22Rv1 (cell line): Measurements from ENCODE around the gene TSPAN31.
"Not testable (repeated sequence)": the region's sequence is repeated elsewhere in the genome, so short reads cannot be mapped to it uniquely, and the experiment has no call there.

Experiments
- H3K27ac ChIP-seq: fragments of 450-650 bp; 2 replicates; pipeline ENCODE4 v1.5.1; 2017
- ZFX ChIP-seq: fragments of 450-650 bp; IDR thresholded peaks from 2 replicates; pipeline ENCODE4 v1.6.1; 2017; ENCODE audit warnings: antibody characterized with exemption, borderline replicate concordance
- TF ChIP-seq, protein P1 (sequence below): fragments of 450-650 bp; IDR thresholded peaks from 2 replicates; pipeline ENCODE4 v1.5.1; 2017; ENCODE audit warnings: mild to moderate bottlenecking

TSPAN31 gene

DNA sequence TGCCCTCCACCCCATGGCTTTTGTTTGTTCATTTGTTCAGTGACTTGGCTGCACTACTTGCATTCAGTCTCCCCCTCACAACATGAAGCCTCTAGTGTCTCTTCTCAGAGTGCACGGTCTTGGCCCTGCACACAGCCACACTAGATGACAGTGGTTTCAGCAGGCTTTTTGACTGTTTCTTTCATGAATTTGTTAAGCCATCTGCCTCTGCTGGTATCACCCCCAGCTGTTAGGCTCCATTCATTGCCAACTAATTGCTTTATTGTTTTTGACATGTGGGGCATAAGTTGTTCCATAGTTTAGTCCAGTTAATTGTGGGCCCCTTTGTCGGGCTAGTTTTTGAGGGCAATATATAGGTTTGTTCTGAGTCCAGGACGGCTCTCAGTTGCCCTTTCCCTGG lies 32.1 kb upstream of the TSPAN31 start:
- TF ChIP-seq, protein P1, sequence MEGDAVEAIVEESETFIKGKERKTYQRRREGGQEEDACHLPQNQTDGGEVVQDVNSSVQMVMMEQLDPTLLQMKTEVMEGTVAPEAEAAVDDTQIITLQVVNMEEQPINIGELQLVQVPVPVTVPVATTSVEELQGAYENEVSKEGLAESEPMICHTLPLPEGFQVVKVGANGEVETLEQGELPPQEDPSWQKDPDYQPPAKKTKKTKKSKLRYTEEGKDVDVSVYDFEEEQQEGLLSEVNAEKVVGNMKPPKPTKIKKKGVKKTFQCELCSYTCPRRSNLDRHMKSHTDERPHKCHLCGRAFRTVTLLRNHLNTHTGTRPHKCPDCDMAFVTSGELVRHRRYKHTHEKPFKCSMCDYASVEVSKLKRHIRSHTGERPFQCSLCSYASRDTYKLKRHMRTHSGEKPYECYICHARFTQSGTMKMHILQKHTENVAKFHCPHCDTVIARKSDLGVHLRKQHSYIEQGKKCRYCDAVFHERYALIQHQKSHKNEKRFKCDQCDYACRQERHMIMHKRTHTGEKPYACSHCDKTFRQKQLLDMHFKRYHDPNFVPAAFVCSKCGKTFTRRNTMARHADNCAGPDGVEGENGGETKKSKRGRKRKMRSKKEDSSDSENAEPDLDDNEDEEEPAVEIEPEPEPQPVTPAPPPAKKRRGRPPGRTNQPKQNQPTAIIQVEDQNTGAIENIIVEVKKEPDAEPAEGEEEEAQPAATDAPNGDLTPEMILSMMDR = no peak
- no peak for TF ChIP-seq ZFX

GRCh38 chr12:57713209-57713608 lies 31.6 kb upstream of the TSPAN31 start:
- H3K27ac ChIP-seq = no peak overlapping the region
- TF ChIP-seq, protein P1 = no peak
- no peak for TF ChIP-seq ZFX

More for the DNA sequence above, 32.1 kb upstream of the TSPAN31 start:
- H3K27ac ChIP-seq = no peak overlapping the region

DNA sequence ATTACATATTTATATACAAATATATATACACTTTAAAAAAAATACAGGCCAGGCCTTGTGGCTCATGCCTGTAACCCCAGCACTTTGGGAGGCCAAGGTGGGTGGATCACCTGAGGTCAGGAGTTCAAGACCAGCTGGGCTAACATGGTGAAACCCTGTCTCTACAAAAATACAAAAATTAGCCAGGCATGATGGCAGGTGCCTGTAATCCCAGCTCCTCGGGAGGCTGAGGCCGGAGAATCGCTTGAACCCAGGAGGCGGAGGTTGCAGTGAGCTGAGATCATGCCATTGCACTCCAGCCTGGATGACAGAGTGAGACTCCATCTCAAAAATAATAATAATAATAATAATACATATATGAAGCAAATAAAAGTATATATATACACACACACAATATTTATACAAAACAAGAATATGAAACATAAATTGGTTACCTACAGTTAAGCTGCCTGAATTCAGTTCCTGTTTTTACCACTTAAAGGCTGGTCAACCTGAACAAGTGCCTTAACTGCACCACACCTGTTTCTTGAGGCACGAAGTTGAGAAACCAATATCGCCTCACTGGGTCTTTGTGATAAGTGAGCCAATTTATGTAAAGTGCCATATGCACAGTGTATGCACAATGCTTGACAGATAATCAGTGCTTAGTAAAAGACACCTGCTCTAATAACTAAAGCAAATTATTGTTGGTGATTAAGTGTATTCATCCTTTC lies 29.6 kb upstream of the TSPAN31 start:
- not testable (repeated sequence) for H3K27ac ChIP-seq

- no peak for TF ChIP-seq ZFX
- TF ChIP-seq, protein P1 = no peak
- no peak overlapping the region for H3K27ac ChIP-seq
Observed at GRCh38 chr12:57715786-57716185, 29.1 kb upstream of the TSPAN31 start.

GRCh38 chr12:57716305-57716704 lies 28.5 kb upstream of the TSPAN31 start:
- H3K27ac ChIP-seq = no peak overlapping the region
- TF ChIP-seq, protein P1 = no peak
- no peak for TF ChIP-seq ZFX

GRCh38 chr12:57717131-57717530 lies 27.7 kb upstream of the TSPAN31 start:
- TF ChIP-seq, protein P1 = no peak
- TF ChIP-seq ZFX = no peak
- H3K27ac ChIP-seq = no peak overlapping the region

DNA sequence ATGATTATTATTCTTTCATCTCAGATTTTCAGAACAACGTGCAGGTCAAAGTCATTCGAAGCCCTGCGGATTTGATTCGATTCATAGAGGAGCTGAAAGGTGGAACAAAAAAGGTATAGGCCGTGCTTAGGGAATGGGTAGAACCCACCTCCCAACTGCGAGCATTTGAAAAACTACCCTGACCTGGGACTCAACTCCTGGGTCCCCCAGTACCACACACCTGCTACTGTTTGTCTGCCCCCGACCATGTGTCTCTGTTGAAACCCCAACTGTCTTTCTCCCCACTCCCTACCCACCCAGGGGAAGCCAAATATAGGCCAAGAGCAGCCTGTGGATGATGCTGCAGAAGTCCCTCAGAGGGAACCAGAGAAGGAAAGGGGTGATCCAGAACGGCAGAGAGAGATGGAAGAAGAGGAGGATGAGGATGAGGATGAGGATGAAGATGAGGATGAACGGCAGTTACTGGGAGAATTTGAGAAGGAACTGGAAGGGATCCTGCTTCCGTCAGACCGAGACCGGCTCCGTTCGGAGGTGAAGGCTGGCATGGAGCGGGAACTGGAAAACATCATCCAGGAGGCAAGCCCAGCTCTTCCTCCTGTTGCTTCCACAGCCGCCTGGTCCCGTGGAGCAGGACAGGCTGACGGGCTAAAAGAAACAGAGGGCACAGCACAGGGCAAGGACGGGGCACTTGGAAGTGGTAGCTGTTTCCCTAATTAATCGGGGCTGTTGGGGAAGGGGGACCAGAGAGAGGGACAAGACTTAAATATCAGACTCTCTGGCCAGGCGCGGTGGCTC lies 26.8 kb upstream of the TSPAN31 start:
- H3K27ac ChIP-seq = 0 out of 2 replicates have a peak overlapping the region, but pooled peaks have one; percentile 52
- TF ChIP-seq, protein P1 = no peak
- TF ChIP-seq ZFX = no peak
